HCEC 1CT (cell line): ENCODE measurements around the gene QPCTL.
"Not testable (repeated sequence)": the region's sequence is repeated elsewhere in the genome, so short reads cannot be mapped to it uniquely, and the experiment has no call there.

Experiments used
- DNase-seq: peaks from one replicate; pipeline ENCODE4 v3.0.0-alpha.2; 2017

QPCTL gene

DNA sequence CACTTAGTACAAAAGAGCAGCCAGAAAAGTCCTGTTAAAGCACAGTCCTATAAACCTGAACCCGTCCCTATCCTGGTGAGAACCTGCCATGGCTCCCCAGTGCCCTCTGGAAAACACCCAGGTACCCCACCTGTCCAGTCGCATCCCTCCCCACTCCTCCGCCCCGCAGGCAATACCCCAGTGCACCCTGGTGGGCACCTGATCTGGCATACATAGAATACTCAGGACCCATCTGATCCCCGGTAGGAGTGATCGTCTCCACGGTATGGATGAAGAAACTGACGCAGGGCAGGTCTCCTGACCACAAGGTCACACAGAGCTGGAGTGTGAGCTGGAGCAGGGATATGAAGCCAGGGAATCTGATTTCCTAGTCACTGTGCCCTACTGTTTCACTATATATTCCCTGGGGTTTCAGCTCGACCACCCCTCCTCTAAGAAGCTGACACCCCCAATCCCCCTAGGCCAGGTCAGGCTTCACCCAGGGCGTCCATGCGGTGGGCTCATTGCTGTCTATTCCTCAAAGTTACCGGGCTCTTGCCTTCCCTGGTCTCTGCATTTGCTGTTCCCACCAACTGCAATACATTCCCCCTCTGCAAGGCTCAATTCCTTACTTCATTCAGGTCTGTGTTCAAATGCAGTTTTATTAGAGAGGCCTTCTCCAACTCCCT lies 25.7 kb downstream of the QPCTL start:
- DNase-seq: peak; percentile 10

DNA sequence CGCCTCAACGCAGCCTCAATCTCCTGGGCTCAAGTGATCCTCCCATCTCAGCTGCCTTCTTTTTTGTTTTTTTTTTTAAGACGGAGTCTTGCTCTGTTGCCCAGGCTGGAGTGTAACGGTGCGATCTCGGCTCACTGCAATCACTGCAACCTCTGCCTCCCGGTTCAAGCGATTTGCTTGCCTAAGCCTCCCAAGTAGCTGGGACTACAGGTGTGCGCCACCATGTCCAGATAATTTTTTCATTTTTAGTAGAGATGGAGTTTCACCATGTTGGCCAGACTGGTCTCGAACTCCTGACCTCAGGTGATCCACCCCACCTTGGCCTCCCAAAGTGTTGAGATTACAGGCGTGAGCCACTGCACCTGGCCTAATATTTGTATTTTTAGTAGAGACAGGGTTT lies 27.6 kb downstream of the QPCTL start:
- not testable (repeated sequence) for DNase-seq

DNA sequence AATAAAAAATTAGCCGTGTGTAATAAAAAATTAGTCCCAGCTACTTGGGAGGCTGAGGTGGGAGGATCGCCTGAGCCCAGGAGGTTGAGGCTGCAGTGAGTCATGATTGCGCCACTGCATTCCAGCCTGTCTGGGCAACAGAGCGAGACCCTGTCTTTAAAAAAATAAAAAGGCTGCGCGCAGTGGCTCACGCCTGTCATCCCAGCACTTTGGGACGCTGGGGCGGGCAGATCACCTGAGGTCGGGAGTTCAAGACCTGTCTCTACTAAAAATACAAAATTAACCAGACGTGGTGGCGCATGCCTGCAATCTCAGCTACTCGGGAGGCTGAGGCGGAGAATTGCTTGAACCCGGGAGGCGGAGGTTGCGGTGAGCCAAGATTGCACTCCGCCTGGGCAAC lies 36.2 kb downstream of the QPCTL start:
- not testable (repeated sequence) for DNase-seq

DNA sequence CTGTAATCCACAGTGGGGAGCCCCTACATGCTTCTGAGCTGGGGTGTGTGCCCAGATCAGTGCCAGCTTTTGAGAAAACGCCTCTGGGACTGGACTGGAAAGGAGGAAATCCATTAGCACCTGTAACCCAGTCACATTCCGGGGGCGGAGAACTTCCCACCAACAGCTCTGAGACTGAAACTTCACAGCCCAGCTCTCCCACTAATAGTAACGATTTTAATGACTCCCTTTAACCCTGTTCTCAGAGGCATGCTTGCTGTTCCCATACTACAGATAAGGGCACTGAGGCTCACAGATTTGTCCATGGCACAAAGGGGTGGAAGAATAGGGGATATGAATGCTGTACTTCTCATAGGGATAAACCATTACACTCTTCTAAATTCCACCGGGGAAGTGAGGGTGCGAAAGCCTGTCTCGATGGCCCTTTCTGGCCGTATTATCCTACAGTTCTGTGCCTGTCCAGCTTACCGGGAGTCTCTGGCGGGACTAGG lies 37.4 kb downstream of the QPCTL start:
- no peak for DNase-seq

DNA sequence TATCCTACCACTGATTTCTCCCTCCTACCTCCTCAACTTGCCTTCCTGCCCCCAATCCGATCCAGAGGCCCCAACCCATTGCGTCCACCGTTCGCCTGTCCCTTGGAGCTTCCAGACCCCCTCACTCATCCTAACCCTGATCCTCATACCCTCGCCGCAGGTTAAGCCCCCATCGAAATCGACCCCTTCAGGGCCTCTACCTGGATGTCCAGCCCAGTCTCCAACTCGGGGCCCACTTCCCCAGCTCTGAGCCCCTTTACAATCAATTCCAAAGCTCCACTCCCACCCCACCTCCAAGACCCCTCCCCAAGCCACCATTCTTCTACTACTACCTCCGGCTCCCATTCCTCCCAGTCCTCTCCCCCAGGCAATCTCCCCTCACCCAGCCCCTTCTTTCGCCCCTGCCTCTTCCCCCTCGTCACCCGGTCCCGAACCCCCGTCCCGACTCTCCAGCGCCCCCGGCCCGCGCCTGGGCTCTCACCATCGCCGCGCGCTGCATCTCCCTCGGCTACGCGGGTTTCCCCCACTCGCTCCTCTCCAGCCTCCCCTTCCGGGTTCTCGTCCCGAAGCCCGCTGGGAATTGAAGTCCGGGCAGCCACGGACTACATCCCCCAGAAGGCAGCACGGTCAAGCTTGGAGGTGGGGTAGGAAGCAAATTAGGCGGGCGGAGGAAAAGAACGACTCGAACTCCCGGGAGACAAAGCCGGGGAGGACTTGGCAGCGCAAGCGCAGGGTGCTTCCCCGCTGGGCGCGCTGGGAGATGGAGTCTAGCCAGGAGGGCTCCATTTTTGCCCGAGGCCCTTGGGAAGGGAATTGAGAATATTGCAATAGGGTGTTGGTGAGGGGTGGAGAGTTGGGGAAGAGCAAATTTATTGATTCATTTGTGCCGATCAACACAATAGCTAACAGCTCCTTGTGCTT lies 38.2 kb downstream of the QPCTL start, which contains the start of gene FBXO46:
FBXO46 (minus strand) TSS at position 529 of the 921 bp plus-strand sequence. CDS start 17,401 bp downstream, outside the sequence.
- peak; percentile 99 for DNase-seq

DNA sequence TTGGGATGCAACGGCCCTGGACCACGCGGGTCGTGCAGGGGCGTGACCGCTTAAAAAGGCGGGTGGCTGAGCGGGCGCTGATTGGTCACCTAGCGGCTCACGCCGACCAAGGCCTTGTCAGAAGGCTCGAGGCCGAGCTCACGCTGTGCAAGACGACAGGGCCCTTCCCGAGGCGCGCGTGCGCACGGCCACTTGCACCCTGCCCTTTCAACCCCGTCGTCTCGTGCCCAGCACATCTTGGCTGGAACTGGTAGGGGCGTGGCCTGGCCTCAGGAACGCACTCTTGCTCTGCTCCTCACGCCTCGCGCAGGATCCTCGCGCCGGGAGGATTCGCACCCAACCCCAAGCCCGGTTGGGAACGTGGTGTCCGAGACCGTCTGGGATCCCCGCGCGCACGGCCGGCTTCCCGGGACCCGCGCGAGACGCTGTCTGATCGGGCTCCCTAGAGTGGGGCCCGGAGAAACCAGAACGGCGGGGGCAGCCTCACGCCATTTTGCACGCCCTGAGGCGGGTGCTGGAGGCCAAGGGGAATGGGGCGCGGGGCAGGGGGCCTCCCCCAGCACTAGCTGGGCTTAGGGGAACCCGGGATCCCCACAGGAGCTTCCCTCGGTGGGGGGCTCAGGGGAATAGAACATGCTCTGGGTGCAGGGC lies 40.8 kb downstream of the QPCTL start, which contains the start of gene MEIOSIN:
MEIOSIN (plus strand) TSS at position 280 of the 651 bp plus-strand sequence. CDS start 1,938 bp downstream, outside the sequence.
- no peak for DNase-seq

DNA sequence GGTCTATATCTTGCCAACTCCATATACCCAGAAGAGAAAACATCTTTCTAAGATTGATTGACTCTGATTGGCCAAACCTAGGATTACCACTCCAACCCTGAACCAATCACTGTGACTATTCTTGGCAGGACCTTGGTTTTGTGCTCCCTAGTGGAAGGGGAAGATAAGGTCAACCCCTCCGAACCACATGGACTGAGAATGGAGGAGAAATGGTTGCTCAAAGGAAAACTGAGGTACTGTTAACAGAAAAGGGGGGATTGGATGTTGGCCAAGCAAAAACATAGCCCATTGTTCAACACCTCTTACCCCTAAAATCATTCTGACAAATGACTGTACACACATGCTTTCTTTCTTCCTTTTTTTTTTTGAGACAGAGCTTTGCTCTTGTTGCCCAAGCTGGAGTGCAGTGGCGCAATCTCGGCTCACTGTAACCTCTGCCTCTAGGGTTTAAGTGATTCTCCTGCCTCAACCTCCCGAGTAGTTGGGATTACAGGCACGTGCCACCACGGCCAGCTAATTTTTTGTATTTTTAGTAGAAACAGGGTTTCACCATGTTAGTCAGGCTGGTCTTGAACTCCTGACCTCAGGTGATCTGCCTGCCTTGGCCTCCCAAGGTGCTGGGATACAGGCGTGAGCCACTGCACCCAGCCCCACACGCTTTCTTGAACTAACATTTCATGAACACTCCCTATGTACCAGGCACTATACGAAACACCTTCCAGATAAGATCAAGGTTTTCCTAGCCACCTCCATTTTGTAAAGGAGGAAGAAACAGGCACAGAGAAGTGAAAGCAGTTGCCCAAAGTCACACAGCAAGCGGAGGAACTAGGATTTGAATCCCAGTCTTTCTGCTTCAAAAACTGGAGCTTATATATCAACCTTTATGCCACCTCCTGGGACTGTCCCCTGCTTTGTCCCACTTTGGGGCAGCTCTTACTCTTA lies 47.3 kb downstream of the QPCTL start:
- no peak for DNase-seq

DNA sequence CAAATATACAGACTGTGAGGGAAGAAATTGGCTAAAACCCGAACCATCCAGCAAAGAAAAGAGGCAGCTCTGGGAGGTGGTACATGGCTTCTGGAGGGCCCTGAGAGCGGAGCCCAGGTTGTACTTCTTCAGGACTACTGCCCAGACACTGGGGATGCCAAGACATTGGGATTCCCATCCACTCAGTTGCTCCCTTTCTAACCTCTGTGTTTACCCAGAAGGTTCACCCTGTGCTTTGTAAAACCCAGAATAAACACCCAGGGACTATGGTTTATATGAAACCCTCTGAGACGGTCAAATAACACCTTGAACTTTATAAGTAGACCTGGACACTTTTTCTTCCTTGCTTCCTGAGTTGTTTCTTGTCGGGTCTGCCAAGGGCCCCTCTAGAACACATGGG lies 50.5 kb downstream of the QPCTL start:
- no peak for DNase-seq

DNA sequence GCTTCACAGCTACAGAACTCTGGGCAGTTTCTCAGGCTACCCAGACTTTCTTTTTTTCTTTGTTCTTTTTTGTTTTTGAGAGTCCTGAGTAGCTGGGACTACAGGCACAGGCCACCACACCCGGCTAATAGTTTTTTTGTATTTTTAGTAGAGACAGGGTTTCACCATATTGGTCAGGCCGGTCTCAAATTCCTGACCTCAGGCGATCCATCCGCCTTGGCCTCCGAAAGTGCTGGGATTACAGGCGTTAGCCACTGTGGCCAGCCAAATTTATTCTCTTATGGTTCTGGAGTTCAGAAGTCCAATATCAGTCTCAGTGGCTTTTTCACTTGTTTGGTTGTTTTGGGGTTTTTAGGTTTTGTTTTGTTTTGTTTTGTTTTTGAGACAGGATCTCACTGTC lies 53.1 kb downstream of the QPCTL start:
- DNase-seq: no peak

DNA sequence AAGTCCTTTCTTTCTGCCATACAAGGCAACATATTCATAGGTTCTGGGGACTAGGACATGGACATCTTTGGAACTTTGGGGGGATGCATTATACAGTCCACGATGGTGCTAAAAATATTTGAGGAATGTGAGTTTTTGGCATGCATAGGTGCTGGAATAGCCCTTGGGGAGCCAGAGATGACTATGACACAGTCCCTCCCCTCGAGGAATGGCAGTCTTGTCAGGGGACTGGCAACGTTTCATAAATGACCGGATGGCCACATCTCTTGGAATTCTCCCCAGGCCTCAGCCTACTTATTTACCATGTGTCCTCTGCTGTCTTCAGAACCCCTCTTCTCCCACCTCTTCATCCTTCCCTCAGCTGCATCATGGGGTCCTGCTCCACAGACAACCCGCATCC lies 54.4 kb downstream of the QPCTL start:
- no peak for DNase-seq

DNA sequence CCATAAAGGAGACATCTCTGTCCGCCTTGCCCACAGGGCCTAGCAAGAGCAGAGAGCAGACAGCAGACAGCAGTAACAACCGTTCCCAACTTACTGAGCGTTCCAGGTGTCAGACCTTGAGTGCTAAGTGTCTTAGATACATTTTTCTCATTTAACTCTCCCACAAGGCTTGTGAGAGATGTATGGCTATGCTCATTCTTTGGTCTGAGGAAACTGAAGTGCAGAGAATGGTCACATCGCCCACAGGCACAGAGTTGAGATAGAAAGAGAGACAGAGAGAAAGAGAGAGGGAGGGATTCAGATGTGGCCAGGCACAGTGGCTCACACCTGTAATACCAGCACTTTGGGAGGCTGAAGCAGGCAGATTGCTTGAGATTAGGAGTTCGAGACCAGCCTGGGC lies 55.0 kb downstream of the QPCTL start:
- DNase-seq: no peak

DNA sequence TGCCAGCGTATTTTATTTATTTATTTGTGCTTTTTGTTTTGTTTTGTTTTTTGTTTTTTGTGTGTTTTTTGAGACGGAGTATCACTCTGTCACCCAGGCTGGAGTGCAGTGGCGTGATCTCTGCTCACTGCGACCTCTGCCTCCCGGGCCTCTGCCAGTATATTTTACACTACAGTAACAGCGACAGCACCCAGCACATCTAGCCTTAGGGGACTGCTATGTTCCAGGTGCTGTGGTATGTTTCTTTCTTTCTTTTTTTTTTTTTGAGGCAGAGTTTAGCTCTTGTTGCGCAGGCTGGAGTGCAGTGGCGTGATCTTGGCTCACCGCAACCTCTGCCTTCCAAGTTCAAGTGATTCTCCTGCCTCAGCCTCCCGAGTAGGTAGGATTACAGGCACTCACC lies 59.0 kb downstream of the QPCTL start:
- not testable (repeated sequence) for DNase-seq

DNA sequence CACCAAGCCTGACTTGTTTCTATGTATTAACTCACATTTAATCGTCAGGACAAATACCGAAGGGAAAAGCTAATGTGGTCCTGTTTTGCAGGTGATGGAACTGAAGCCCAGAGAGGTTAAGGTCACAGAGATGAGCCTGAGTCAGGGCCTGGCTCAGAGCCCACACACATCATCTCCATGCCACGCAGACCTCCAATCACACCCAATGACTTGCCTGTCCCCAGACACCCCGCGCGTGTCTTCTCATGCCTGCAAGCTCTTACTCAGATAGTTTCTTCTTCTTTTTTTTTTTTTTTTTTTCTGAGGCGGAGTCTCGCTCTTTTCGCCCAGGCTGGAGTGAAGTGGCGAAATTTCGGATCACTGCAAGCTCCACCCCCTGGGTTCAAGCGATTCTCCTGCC lies 60.2 kb downstream of the QPCTL start:
- no peak for DNase-seq

DNA sequence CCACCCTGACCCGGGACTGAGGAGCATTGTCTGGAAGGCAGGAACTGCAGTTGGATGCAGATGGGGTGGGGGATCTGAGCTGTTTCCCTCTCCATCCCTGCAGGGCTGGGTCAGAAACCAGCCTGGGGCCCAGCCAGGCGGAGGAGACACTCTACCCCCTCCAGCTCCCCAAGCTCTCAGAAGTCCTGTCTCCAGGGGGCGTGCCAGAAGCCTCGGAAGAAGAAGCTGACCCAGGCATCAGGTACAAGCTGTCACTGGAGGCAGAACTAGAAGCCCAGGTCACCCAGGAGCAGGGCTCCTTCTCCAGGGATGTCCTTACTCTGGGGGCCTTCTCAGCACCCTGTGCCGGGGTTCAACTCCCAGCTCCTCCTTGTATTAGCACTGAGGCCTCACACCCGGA lies 61.1 kb downstream of the QPCTL start:
- no peak for DNase-seq
